ENCODE data around the gene PCAT6.

DNA sequence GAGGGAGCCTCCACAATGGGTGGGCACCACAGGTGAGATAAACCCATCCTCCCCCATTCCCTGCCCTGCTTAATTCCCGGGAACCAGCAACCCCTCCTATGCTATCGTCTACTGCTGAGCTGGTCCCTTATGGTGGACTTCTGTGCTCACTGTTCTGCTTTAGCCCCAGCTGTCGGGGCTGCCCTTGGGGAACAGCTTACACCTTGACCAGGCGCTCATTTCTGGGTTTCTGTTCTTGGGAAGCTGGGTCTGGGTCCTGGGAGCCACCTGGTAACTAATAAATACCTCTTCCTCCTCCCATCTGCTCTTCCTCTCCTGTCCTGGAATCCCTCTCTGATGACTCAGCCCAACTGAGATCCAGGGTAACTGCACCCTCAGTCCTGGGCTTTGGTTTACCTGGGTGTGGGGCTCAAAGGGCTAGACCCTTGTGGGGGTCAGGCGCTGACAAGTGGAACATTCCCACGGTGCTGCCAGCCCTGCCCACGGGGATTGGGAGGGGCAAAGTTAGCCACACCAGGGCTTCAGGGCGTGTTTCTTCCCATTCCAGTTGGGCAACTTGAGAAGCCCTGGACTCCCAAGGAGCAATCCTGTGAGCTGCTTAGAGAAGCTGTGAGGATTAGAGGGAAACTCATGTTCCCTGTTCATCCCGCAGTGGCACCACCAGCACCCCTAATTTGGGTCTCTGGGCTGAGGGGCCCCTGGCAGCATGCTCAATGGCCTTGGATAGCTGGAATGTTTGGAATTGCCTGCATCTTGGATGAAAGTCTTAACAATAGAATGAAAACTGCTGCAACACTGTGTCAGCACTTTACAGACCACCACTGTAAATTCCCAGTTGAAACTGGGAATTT lies 1.6 kb downstream of the PCAT6 start:
- TF ChIP-seq, protein P1, sequence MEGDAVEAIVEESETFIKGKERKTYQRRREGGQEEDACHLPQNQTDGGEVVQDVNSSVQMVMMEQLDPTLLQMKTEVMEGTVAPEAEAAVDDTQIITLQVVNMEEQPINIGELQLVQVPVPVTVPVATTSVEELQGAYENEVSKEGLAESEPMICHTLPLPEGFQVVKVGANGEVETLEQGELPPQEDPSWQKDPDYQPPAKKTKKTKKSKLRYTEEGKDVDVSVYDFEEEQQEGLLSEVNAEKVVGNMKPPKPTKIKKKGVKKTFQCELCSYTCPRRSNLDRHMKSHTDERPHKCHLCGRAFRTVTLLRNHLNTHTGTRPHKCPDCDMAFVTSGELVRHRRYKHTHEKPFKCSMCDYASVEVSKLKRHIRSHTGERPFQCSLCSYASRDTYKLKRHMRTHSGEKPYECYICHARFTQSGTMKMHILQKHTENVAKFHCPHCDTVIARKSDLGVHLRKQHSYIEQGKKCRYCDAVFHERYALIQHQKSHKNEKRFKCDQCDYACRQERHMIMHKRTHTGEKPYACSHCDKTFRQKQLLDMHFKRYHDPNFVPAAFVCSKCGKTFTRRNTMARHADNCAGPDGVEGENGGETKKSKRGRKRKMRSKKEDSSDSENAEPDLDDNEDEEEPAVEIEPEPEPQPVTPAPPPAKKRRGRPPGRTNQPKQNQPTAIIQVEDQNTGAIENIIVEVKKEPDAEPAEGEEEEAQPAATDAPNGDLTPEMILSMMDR (IDR thresholded peaks at IDR 0.05), result no peak
- no peak for TF ChIP-seq POLR2A (IDR thresholded peaks at IDR 0.05)

Data from body of pancreas (tissue), 4 donors.